NCI-H1436 (cell line): ENCODE data around the gene FREY1.

Experiments
- DNase-seq: peaks from one replicate; lab custom pipeline; 2025; lab: John Stamatoyannopoulos, UW

The FREY1 gene

DNA sequence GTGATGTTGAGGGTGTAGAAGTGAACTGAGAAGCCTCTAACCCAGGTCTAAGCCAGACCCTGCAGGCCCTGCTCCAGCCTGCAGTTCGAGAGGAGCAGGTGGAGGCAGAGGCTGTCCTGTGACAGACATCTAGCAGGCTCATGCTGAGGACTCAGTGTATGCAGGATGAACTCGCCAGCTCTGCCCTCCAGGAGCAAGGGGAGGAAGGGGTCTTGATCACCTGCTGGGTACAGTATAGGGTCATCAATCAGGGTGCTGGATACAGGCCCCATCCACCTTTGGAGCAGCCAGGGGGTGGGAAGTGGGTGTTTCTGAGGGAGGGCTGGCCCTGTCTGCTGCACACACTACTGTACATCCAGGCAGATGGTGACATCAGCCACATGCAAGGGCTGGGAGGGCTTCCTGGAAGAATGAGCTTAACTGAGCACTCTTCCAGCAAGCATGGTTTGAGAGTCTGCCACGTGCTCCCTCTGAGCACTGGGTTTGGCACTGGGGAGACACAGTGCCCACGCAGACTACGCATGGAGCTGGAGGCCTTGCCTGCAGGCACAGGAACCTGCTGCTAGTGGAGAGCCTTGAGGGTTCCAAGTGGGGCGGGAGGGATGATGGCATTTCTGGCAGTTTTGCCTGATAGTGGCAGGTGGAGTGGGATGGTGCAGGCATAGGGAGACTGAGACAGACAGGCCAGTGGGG, 12.4 kb downstream of the FREY1 start:
- DNase-seq: no peak

DNA sequence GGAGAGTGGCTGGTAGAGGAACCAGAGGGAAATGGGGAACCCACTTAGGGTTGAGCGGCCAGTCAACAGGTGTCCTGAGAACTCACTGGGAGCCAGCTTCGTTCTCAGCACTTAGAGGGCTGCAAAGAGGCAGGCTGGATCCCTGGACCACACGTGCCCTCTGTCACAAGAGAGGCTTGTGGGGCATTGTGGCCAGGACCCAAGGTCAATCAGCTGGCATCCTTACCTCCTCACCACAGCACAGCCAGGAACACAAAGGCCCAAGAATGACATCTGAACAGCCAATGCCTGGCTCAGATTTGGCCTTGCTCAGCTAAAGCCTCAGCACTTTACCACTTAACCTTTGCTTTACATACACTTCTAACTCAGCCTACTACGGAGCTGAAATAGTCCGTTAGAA, 14.2 kb downstream of the FREY1 start:
- no peak for DNase-seq

DNA sequence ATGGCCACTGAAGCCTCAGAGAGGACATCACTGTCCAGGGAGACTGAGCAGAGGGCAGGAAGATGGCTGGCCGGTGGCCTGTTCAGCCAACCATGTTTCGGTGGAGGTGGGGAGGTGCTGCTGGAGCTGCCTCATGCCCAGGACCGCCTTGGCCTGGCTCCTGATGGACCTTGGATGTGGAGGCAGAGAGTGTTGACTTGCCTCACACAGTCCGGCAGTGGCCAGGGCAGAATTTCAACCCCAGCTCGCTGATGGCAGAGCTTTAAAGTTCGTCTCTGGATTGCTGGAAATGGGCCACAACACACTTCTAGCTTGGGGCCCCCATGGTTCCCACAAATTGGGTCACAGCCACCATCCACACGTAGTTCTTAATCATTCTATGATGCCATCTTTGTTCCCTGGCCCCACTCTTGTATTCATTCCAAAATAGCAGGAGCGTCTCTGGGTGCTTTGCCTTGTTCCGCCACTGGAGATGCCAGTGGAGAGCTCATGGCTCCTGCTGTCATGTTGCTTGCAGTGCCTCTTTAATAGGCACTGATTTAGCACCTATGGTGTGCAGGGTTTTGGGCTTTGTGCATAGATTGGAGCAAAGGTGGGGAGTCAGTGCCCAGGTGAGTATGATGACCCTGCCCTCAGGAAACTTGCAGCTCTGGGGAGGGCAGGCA, 16.1 kb downstream of the FREY1 start:
- DNase-seq: no peak

DNA sequence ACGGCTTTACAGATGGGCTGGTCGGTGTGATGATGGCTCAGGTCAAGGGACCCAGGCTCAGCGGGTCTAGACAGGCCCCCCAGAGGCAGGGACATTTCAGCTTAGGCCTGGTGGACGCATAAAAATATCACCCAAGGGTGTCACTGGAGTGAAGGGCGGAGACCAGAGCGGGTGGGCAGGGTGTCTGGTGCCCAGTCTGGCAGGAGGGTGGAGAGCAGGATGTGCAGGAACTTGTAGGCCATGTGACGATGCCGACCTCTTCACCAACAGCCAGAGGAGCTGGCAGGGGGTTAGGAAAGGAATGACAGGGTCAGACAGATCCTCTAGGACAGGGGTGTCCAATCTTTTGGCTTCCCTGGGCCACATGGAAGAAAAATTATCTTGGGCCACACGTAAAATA, 17.1 kb downstream of the FREY1 start:
- no peak for DNase-seq

DNA sequence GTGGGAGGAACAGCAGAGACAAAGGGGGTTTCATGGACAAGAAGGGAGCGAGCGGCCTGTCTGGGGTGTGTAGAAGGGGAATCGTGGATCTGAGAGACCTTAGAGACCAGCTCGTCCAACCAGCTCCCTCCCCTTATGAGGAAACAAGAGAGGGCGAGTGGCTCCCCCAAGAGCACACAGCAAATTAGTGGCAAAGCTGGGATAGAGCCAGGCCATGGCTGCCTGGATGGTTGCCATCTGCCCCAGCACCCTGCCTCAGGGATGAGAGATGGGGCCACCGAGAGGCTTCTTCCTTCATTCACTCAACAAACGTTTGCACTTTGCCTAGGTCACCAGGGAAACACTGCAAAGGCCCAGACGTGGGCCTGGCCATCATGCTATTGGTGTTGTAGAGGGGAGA, 17.5 kb downstream of the FREY1 start:
- DNase-seq: no peak

DNA sequence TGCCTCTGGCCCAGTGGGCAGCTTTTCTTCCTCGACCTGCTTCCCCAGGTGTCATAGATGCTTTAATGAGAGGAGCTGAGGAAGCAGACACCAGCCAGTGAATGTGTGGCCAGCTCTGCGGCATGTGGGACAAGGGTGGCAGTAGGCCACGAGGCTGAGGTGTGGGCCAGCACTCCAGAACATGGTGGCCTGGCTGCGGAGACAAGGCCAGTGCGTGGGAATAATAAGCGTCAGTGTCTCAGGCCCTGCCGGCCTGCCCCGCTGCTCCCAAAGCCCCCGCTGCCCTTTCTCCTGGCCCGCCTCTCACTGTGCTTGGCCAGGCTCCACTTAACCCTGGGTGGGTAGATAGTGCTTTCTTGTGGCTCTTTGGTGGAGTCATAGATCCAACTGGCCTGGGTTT, 19.5 kb downstream of the FREY1 start:
- no peak for DNase-seq

DNA sequence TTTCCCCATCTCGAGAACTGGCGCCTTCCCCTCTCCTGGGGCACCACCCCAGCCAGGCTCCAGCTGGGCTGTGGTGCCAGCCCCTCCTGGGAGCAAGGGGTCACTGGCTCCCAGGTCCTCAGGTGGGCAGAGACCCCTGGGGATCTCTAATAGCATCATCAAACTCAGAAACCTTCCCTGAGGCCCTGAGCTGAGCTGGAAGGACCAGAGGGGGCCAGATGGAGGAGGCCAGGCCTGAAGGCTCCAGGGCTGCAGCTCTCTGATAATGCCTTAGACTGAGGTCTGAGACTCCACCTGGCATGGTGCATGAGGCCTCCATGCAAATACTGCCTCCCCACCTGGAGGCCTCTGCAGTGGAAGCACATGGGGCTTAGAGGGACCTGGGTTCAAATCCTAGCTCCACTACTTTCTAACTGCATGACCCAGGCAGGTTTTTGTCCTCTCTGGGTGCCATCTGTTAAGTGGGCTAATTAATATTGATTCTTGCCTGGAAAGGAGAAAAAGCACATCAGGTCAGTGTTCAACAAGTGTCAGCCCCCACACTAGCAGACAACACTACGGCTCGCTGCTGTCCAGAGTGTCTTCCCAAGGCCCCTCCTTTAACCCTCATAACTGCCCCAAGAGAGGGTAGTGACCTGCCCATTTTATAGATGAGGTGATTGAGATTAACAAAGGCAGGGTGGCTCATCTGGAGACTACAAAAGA, 20.1 kb downstream of the FREY1 start:
- no peak for DNase-seq

DNA sequence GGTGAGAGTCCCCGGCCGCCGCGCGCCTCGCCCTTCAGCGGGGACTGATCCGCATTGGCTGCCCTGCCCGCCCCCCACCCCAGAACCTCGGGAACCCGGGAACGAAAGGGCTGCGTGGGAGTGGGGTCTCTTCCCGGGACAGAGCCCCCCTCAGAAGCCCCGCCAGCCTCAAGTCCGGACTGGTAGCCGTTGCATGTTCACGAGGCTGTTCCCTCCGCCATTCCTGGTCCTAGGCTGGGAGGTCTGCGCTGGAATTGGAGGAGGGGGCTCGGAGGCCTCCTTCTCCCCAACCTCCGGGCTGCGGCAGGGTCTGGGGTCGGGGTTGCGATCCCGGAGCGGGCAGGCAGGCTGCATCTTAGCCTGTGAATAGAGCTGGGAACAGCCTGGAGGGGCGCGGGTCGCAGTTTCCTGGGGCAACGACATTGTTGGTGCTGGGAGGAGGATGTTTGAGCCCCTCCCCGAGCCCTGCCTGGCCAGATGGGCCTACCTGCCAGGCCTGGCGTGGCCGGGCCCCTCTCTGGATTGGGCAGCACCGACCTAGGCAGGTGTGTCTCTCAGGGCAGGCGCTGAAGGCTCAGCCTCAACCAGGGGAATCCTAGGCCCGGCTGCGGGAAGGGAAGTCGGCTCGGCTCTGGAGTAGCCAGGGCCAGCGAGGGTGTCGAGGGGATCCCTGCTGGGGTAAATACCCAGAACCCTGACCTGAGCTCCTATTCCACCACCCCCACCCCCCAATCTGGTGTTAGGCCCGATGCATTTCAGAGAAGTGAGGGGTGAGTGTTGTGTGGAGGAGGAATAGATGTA, 20.9 kb downstream of the FREY1 start:
- DNase-seq: no peak

DNA sequence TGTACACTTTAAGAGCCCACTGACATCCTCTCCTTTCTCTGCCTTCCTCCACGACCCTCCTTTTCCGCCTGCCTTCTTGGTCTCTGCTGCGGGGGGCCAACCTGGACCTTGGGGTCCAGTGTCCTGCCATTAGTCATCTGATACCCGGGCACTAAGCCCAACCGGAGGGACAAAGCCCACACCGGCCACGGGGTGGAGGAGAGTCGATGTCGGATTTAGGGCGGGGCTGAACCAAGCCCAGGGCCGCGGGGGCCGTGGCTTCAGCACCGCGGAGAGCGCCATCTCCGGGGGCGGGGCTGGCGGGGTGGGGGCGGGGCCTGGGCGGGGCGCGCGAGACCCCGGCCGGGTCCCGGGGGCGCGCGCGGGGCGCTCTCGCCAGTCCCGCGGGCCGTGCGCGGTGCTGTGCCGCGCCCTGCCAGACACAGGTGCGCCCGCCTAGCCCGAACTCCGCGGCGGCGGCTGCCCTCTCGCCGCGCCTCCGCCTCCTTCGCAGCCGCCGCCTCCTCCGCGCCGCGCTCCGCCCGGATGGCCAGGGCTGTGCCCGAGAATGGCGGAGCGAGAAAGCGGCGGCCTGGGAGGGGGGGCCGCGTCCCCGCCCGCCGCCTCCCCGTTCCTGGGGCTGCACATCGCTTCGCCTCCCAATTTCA, 21.7 kb downstream of the FREY1 start, which contains the start of gene MAPK8IP1:
Gene MAPK8IP1 (plus strand): TSS at position 378 of the 647 bp plus-strand sequence. CDS start 170 bp downstream, at position 548.
- peak; percentile 68 for DNase-seq

DNA sequence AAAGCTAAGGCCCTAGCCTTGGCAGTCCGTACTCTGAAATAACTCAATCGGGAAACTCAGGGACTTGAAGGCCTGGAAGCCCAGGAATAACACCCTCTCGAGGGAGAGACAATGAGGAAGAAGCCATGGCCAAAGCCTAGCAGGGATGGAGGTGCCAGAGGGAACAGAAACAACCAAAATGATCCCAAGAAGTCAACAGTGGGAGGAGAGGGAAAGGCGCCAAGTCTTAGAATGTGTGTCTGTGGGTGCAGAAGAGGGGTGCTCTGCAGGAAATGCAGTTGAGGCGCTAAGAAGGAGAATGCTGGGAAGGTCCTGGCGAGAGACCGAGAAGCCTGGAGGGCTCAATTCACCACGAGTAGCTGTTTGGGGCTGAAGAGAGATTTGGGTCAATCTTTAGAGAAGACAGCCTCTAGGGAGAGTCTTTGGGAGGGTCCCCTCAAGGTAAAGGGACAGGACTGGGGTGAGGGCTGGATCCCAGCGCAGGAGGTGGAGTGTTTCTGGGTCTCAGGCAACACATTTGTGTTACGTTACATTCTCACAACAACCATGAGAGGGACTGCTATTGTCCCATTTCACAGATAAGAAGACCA, 22.4 kb downstream of the FREY1 start:
- no peak for DNase-seq

DNA sequence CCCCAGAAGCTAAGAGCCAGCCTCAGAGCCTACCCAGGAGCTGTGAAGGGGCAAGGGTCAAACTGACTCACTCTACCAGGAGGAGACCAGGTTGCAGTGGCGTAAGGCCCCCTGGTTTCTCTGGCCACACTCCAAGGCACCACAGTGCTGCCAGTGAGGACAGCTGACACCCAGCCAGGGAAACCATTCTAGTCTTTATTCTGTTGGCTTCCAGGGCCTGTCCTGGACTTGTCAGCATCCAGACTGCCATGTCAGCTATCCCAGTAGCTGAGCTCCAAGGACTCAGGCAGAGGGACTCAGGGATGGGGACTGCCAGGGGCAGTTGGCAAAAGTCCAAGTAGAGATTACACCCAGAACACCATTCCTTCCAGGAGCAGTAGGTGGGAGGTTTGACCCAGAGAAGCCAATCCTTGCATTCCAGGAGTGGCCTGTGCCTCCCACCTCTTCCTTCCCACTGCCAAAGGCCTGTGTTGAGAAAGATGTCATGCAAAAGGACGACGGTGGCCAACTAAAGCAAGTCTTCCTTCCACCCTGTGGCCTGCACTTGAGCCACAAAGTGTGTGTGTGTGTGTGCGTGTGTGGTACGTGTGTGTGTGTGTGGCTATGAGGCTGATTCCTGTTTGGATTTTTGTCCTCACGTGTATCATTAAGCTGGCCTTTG, 25.2 kb downstream of the FREY1 start:
- DNase-seq: no peak

DNA sequence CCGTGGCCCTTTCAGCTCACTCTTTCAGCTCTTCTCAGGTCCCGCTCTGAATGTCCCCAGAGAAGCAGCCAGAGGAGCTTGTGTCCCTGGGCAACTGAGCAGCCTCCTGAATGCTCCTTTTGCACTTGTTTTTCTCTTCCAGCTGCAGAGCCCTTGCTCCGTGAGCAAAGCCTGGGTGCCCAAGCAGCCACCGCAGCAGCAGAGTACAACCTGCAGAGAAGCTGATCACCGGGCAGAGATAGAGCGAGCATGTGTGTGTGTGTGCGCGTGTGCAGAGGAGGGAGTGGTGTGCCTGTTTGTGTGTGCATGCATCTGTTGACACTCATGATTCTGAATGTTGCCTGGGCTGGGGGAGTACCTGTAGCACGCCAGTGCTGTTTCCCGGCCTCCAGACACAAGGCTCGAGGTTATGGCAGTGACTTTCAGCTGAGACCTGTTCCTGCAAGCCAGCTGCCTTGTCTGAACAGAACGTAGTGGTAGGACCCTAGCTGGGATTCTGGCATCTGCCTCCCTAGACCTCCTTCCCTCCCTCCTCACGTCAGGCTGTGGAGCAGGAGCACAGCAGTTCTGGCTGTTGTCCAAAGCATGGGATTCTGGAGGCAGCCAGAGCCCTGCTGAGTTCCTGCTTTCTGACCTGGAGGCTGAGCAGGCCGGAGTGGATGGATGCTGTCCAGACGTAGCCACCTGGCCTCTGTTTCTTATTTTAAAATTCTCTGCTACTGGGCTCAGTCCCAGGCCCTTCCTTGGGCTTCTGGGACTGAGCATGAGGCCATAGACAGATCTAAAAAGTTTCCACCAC, 26.1 kb downstream of the FREY1 start:
- DNase-seq: no peak

DNA sequence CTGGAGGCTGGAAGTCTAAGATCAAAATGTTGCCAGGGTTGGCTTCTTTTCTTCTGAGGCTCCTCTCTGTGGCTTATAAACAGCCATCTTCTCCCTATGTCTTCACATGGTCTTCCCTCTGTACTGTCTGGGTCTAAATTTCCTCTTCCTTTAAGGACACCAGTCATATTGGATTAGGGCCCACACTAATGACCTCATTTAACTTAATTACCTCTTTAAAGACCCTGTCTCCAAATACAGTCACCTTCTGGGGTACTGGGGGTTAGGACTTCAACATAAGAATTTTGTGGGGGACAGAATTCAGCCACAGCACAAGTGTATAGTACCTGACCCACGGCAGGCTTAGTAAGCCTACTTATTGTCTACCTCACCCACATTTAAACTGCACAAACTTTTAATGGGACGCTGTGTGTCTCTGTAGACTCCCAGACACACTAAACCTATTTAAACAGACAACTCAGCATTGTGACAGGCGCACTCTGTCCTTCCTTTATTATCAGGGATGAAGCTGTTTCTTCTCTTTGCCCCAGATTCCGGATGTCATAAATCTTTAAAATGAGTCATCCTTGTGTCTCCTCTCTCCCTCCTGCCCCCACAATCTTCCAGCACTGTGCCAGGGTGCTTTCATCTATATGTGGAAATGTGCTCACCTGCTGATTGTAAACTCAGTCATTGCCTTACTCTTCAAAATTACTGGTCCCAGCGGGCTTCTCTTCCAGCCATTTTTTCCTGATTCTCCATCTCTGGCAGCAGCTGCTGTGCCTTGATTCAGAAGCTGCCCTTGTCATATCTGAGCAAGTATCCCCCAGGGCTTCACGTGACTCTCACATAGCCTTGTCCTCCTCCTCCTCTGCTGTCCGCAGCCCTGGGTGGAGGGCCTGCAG, 27.0 kb downstream of the FREY1 start:
- no peak for DNase-seq

DNA sequence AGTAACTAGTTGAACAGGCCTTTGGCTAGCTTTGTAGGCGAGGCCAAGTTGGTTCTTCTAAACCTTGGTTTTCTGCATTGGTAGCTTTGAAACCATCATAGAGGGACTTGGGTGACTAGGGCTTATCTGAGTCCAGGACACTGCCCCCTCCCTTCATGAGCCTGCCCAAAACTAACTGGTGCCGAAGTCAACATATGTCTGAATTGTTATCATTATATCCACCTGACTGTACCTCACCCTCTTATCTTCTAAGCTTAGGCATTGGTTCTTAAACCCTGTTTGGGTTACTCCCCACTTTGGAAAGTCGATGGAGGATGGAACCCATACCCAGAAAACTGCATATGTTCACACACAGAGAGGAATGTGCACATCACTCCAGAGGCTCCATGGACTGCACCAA, 29.2 kb downstream of the FREY1 start:
- DNase-seq: no peak

DNA sequence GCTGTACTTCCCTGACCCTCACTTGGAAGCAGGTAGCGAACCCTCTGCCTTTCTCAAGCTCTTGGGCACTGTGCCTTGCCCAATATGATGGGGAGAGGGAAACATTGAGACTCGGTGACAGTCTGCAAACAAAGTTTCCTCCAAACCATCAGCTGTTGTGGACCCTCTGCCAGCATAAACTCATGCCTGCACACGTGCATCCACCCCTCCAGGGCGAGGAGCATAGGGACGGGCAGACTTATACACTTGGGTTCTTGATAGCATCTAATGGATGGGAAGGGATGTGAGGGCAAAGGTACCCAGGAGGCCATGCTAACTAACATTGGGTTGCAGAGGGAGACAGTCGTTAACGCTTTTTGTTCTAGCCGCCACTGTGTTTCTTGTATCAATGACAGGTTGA, 29.9 kb downstream of the FREY1 start:
- DNase-seq: no peak

DNA sequence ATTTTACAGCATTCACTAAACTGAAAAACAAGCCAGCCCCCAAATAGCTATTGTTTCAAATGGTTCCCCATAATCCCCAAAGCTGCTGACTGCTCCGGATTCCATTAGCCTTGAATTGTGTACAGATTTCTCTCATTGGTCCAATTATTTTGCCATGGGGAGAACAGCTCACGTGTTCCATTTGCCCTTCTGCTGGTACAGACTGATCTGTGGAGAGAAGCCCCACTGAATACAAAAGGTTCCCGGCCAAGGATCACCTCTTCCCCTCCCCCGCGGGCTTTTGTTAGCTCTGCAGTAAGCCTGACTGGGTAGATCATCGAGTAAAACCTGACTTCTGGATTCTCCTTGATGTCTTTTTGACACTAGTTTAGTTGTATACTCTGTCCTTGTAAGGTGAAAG, 30.7 kb downstream of the FREY1 start:
- DNase-seq: no peak

DNA sequence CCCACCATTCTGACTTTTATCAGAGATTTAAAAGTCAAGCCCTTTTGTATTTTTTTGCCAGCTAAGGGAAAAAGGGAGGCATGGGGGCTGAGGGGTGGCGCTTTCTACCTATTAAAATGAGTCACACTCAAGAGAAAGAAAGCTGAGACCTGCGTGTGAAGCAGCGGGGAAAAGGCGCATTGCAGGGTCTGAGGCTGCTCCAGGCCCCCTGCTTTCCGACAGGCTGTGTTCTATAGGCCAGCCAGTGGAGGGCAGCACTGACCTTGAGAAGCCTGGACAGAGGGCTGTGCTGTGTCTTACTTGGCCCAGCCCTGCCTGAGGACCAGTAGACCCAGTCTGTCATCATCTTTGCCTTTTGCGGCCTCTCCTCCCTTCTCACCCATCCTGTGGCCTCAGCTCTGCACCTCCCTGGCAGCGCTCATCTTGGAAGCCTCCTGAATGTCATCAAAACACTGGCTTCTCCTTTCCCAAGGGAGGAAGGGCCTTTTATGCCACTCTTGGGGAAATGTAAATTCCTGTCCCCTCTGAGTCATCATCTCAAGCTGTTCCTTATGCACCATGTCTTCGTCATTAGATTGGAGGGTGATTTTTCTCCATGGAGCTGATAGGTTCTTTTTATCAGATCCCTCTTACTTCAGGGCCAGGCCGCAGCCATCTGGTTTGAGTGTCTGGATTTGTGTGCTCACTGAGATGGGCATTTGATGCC, 34.3 kb downstream of the FREY1 start:
- peak; percentile 84 for DNase-seq

DNA sequence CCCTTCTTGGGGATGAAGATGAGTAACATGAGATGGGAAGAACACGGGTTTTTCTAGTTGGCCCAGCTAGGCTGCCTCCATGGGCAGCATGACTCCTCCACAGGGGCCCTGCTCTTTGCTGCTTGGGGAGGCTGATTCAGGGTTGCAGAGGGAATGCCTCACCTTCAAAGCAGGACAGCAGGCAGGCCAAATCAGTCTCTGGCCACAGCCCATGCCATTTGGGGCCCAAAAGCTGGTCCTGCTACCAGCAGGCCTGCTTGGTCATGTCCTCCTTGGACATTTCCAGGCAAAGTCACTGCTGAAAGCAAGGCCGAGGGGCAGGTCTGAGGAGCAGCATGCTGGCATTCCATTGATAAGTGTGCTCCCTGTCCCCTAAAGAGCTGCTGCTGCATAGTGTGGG, 35.4 kb downstream of the FREY1 start:
- DNase-seq: no peak
